Upper lobe of left lung (tissue), 4 donors: ENCODE data around the gene WASF3.

Experiments used
- EP300 ChIP-seq, 4 donors: sonication (generic); formaldehyde crosslinking; IDR thresholded peaks; one replicate each; pipeline ENCODE4 v1.5.1; 2017; ENCODE audit warnings: antibody characterized with exemption in 4 of 4, control low read depth in 2 of 4
- POLR2A ChIP-seq, 4 donors: fragments of 450-650 bp; IDR thresholded peaks; one replicate each; pipeline ENCODE4 v1.5.1; 2016 to 2017; ENCODE audit warnings: antibody characterized with exemption in 4 of 4, mild to moderate bottlenecking in 2 of 4
- POLR2AphosphoS5 ChIP-seq, 2 donors: sonication (generic); formaldehyde crosslinking; IDR thresholded peaks; one replicate each; pipeline ENCODE4 v1.5.1; 2017; ENCODE audit warnings: antibody characterized with exemption in 2 of 2
- TF ChIP-seq, protein P1 (sequence below), 6 experiments: fragments of 450-650 bp in 4 of 6; fragments of 200-600 bp in 2 of 6; sonication (generic) in 2 of 6; IDR thresholded peaks; one replicate each; pipeline ENCODE4 v1.5.1; 2016 to 2019; ENCODE audit warnings: antibody characterized with exemption in 6 of 6

- TF ChIP-seq POLR2A (IDR thresholded peaks at IDR 0.05) (no peak), EP300 (IDR thresholded peaks at IDR 0.05) (no peak), POLR2AphosphoS5 (IDR thresholded peaks at IDR 0.05) (no peak)
- TF ChIP-seq, protein P1, sequence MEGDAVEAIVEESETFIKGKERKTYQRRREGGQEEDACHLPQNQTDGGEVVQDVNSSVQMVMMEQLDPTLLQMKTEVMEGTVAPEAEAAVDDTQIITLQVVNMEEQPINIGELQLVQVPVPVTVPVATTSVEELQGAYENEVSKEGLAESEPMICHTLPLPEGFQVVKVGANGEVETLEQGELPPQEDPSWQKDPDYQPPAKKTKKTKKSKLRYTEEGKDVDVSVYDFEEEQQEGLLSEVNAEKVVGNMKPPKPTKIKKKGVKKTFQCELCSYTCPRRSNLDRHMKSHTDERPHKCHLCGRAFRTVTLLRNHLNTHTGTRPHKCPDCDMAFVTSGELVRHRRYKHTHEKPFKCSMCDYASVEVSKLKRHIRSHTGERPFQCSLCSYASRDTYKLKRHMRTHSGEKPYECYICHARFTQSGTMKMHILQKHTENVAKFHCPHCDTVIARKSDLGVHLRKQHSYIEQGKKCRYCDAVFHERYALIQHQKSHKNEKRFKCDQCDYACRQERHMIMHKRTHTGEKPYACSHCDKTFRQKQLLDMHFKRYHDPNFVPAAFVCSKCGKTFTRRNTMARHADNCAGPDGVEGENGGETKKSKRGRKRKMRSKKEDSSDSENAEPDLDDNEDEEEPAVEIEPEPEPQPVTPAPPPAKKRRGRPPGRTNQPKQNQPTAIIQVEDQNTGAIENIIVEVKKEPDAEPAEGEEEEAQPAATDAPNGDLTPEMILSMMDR (IDR thresholded peaks at IDR 0.05), result no peak
These were observed 120.8 kb downstream of the WASF3 start for GRCh38 chr13:26678330-26678729.
